ENCODE results near the gene CNKSR3.
"Not testable (repeated sequence)": the region's sequence is repeated elsewhere in the genome, so short reads cannot be mapped to it uniquely, and the experiment has no call there.

The CNKSR3 gene

DNA sequence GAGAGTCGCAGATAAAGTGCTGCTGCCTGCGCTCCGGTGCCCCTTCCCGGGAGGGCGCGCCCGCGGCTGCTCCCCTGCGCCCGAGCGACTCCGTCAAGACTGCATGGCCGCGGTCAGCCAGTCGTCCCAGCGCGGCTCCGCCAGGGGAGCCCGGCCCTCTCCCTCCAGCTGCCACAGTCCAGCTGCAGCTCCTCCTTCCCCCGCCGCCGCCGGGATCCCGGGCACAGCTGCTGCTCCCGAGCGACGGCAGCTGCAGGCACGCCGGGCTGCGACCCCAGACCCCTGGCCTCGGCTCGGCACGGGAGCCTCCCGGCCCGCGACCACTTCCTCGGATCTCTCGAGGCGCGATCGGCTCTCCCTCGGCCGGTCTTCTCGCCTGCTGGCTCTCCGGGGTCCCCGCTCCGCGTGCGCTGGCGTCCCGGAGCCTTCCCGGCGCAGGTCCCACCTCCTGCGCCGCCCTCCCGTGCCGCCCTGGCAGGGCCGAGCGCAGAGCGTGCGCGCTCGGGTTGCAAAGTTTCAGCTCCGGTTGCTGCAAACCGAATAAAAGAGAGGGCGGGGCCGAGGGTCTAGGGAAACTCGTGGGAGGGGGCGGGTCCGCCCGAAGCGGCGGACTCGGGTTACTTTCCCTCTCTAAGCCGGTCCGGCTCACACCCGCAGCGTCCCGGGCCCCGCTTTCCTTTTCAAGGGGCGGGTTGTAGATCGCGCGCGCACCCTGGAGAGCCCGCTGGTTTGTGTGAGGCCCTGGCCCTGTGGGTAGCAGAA, at the start of gene CNKSR3:
Gene CNKSR3 (minus strand): TSS at position 542 of the 762 bp plus-strand sequence. CDS start 571 bp downstream, outside the sequence.
- in situ Hi-C loops (cut with MboI; ENCODE audit: low sequenced_read_pairs): no loop called here

DNA sequence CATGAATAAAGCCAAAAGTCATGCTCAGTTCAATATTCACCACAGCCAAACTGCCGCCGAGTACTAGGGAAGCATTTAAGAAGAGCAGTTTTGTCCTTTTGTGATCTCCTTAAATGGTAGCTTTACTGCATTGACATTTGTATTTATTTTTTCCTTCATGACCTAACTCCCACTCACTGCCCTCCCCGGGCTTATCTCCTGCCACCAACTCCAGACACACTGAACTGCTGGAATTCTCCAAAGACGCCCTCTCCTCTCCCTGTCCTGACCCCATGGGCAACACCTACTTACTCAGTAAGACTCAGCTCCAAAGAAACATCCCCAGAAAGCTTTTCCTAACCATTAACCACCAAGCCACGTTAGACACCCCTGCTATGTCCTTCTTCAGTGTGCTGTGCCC, 48.5 kb upstream of the CNKSR3 start:
- in situ Hi-C loops (cut with MboI; ENCODE audit: low sequenced_read_pairs): no loop called here

DNA sequence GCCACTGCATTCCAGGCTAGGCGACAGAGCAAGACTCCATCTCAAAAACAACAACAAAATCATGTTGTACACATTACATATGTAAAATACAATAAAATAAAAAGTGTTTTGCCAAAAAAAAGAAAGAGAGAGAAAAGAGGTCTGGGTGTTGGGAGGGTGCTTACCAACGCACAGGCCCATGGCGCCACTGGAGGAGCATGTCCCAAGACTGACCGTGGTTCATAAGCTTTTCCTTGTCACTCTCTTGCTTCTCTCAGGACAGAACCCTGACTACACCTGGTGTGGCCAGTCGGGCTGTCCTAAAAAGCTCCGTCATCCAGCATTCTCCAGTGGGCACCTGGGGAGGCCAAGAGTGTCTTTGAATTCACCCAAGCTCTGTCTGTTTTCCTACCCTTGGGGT, 48.0 kb upstream of the CNKSR3 start:
- in situ Hi-C loops (cut with MboI; ENCODE audit: low sequenced_read_pairs): no loop called here

DNA sequence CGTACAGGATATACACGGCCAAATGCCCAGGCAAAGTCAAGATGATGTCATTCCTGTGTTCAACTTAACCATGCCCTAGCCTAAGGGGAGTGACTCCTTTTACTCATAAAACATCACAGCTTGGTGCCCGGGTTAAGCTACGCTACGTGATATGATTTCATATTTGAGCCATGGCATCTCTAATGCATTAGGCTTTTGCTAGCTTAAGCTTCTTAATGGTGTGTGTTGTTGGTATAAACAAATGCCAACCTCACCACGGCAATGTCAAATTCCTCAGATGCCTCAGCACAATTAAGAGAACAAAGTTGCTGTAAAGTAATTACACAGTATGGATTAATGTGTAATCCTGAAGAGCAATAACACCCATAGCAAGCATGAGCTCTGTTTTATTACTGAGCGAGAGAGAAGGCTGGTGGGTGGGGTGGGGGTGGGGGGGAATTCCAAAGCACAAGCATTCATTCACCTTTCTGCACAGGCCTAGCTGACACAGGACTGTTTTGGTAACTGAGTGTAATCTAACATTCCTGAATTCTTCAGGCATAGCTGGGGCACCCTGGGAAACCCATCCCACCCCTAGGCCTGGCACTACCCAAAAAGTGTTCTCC, 44.7 kb upstream of the CNKSR3 start:
- in situ Hi-C loops (cut with MboI; ENCODE audit: low sequenced_read_pairs): no loop called here

DNA sequence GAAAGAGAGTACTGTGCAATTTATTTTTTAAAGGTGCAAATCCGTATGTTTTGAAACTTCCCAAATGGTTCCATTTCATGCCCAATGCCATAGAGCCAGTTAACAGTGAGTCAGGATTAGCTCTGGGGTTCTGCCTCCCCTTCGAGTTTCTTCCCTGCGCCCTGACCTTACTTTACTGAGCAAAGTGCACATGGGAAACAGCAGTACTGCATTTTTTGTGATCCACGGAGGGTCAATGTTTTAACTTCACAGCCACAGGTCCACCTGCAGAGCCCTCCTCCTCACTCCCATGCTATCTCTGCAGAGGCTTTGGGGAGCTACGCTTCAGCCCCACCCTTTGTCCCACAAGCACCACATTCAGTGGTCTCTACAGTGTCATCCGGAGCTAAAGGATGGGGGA, 44.0 kb upstream of the CNKSR3 start:
- in situ Hi-C loops (cut with MboI; ENCODE audit: low sequenced_read_pairs): no loop called here

DNA sequence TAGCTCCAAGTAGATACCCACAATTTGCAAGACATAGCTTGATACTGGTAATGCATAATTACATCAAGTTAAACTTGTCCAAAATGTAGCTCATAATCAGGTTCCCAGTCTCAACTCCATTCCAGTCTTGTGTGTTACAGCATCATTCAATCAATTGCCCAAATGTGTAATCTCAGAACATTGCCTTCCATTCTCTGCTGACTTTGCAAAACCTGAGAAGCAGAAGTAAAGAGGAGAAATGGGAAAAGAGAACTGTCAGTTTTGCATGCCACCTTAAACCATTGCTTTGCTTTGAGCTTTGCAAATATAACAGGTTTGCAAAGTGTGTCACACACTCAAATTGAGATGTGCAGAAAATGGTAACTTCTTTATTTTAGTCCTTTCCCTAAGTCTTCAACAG, 40.3 kb upstream of the CNKSR3 start:
- in situ Hi-C loops (cut with MboI; ENCODE audit: low sequenced_read_pairs): no loop called here

DNA sequence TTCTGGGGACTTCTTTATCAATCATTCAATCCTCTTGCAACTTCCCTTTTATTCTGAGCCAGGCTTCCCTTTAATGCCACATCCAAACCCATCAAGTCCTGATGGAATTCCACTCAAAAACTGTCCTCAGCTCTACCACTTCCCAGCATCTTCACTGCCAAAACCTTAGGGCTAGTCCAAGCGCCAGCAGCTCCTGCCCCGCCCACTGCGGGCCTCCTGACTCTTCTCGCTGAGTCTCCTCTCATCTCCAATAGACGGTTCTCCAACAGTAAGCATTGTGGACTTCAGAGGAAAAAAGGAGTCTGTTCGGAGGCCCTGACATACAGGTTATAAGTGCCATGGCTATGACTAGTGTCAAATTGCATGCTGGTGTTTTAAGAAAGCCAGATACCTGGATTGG, 38.7 kb upstream of the CNKSR3 start:
- in situ Hi-C loops (cut with MboI; ENCODE audit: low sequenced_read_pairs): no loop called here

DNA sequence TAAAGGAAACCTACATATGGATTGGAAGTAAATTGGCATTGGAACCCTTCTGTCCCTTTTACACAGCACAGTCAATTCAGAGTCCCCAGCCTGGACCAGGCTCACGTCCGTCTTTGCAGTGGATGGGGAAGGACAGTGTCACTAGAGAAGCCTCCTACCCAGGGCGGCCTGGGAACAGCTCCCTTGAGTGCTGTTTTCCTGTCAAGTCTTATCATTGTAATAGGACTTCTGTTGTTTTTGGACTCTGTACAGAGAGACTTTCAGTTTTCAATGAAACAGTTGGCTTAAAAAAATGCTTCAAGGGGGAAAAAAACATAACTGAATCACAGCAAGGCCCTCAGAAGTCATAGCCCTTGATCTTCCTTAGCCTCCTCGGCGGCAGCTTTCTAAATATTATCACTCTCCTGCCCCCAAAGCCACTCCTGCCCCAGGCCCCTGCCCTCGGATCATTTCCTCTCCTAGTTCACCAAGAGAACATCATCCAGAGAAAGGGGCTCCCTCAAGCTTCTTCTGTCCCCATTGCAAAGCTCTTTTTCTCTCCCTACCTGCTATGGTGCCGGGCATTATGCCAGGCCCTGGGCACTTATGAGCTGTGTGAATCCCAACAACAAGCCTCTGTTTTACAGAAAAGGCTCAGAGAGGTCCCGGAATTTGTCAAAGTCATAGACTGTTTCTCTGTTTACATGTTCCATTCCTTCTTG, 37.8 kb upstream of the CNKSR3 start:
- in situ Hi-C loops (cut with MboI; ENCODE audit: low sequenced_read_pairs): no loop called here

DNA sequence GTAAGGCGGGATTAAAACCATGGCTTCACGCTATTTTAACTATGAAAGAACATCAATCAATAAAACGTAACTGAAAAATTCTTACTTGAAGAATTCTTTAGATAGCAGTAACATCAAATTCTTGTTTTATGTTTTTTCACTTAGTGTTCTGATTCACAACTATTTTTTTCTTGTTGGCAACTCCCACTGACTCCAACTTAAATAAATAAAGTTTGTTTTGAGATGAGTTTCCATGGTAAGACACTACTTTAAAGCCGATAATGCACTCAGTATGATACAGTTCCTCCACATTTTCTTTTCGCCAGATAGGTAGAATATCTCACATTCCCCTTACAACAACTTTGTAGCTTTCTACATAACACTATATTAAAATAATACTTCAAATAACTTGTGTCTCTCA, 33.1 kb upstream of the CNKSR3 start:
- in situ Hi-C loops (cut with MboI; ENCODE audit: low sequenced_read_pairs): no loop called here

DNA sequence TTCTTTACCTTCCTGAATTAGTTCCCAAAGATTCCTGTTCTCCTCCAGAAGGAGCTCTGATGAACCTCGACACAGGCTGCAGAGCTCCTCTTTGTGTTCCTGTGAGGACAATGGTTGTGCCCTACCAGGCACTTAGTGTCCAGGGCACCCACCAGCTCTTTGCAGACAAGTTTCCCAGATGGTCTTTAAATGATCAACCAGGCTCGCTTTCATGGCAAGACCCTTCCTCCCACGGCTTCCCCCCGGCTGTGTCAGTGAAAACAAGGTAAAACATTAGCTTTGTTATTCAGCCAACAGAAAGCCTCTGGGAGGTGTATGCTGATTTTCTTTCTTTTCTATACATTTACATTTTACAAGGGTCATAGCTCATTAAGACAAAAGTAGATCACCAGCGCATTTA, 32.3 kb upstream of the CNKSR3 start:
- in situ Hi-C loops (cut with MboI; ENCODE audit: low sequenced_read_pairs): no loop called here

DNA sequence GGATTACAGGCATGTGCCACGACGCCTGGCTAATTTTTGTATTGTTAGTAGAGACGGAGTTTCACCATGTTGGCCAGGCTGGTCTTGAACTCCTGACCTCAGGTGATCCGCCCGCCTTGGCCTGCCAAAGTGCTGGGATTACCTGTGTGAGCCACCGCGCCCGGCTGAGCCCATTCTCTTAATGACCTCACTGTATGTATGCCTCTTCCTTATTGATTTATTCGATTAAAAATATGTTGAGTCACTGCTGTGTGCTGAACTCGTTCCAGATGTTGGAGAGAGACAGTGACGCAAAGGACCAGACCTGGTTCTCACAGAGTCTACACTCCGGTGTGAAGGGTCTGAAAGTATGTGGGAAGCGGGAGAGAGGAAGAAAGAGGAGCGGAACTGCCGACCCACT, 31.4 kb upstream of the CNKSR3 start:
- in situ Hi-C loops (cut with MboI; ENCODE audit: low sequenced_read_pairs): not testable (repeated sequence)

DNA sequence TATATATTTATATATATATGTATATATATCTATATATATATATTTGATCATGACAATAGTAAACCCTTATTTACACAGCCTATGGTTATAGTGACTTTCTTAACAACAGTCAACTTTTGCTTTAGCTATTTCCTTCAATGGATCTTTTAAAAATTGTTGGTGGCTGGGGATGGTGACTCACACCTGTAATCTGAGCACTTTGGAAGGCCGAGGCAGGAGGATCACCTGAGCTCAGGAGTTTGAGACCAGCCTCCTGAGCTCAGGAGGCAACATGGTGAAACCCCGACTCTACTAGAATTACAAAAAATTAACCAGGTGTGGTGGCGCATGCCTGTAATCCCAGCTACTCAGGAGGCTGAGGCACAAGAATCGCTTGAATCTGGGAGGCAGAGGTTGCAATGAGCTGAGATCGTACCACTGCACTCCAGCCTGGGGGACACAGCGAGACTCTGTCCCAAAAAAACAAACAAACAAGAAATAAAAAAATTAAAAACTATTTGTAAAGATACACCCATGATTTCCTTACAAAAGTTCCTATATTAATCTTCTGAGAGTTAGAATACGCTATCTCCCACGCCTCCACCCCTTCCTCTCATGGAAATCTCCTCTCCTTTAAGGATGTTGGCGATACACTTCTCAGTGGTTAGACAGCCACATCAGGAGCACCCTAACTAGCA, 29.2 kb upstream of the CNKSR3 start:
- in situ Hi-C loops (cut with MboI; ENCODE audit: low sequenced_read_pairs): no loop called here

DNA sequence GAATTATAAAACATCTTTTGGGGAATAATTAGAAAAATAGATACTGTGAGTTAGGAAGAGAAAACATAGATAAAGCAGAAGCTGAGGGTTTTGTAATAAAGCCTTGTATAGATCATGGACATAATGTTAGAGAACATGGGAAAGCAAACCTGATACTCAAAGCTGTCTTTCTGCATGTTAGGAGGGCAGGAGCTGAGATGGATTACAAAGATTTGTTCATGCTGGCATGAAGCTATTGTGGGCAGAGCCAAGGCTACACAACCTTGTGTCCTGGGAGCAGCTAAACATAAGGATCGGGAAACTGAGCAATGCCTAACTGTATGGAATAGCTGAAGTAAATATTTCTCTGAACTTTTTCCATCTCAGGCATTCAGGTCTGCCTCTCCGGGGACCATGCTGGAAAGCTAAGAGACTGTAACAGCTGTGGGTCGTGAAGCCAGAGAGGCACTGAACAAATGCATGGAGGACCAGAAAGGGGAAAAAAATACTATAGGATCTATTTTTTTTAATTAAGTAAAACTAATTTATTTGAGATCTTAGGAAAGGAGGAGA, 28.2 kb upstream of the CNKSR3 start:
- in situ Hi-C loops (cut with MboI; ENCODE audit: low sequenced_read_pairs): no loop called here

DNA sequence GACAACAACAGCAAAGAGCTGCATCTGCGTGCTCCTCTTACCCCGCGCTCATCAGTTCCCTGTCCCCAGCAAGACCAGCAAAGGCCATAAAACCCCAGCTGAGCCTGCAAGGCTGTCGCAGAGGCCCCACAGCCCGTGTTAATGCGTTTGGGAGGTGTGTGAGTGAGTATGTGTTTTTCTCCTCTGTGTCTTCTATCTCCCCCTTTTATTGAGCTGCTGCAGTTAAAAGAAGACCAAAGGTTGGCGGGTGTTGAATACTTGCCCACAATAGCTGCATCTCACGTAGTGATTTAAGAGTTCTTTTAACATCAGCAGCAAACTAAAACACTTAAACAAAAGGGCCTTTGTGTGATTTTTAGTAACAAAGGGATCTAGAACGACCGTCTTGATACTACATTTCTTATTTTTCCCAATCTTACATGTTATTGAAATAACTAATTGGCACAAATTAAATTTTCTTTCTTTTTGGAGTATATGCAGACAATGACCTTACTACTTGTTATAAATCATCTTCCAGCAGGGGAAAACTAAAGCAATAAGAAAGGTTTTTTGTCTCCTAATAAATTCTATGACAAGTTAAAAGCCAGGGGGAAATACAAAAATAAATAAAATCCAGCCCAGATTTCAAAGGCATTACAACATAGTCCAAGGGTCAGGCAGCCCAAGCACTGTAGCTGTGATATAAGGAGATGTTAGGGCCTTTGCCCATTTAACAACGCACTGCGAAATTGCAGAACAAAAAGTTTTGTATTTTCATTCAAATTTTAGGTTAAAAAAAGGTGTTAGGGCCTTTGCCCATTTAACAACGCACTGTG, 27.2 kb upstream of the CNKSR3 start:
- in situ Hi-C loops (cut with MboI; ENCODE audit: low sequenced_read_pairs): no loop called here

DNA sequence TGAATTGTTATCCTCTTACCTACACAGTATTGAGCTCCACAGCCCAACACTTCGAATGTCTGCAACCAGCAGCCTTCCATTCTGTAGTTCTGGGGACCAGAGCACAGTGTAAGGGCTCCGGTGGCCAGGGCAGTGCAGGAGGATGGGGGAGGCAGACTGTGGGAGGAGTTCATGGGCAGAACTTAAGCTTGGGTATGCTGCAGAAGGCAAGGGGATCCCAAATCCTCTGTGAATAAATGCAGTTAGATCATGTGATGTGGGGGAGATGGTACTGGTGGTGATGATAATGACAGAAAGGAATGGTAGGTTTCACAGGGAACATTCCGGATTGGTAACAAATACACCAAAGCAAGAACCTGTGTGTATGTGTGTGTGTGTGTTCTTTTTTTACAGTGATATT, 26.5 kb upstream of the CNKSR3 start:
- in situ Hi-C loops (cut with MboI; ENCODE audit: low sequenced_read_pairs): no loop called here

DNA sequence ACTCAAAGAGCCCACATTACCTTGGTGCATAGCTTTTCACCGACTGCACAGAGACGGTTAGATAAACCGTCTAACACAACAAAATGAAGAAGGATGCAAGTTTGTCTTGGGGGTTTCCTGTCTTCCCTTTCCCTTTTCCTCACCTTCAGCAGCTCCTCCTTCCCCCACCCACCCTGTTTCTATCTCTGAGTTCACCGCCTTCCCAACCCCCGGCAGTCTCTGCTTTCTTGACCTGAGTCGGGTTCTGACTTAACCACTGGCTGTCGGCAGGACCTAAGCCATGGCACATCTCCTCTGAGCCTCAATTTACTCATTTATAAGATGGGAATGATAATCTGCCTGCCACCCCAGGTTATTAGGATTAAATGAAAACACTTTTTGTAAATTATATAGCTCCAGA, 25.8 kb upstream of the CNKSR3 start:
- in situ Hi-C loops (cut with MboI; ENCODE audit: low sequenced_read_pairs): no loop called here

DNA sequence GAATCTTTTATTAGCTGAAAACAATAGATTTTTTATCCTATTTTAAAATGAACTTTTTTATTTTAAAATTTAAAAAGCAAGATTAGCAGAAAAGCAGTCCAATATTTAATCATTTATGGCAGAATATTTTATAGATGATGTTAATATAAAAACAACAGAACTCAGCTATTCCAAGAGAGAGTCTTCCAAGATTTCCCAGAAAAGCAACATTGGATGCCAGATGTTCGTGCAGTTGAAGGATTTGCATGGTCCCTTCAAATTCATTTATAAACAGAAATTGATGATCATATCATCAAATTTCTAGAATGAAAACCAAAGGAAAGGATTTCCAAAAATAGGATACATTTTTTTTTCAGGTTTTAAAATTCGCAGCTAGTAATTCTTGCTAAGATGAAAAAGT, 25.4 kb upstream of the CNKSR3 start:
- in situ Hi-C loops (cut with MboI; ENCODE audit: low sequenced_read_pairs): no loop called here

DNA sequence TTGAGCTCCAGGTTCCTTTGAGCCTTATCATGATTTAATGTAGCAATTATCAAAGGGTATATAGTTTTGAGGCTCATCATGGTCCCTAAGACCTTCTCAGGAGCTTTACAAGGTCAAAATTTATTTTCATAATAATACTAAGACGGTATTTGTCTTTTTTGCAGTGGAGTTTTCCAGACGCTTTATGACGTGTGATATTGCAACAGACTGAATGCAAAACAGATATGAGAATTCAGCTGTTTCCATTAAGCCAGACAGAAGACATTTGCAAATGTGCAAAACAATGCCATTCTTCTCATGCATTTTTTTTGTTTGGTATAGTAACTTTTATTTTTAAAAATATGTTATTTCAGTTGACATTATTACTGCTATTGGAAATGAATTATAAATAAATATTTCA, 24.7 kb upstream of the CNKSR3 start:
- in situ Hi-C loops (cut with MboI; ENCODE audit: low sequenced_read_pairs): no loop called here

DNA sequence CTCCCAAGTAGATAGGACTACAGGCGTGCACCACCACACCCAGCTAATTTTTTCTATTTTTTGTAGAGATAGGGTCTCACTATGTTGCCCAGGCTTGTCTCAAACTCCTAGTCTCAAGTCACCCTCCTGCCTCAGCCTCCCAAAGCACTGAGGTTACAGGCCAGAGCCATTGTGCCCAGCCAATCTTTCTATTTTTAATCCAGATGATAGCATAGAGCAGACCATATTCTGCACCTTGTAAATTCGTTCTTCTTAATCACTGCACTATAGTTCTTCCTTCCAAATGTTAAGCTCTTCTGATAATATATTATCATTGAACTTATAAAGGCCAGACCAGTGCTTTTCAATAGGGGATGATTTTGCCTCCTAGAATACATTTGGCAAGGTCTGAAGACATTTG, 24.0 kb upstream of the CNKSR3 start:
- in situ Hi-C loops (cut with MboI; ENCODE audit: low sequenced_read_pairs): no loop called here

DNA sequence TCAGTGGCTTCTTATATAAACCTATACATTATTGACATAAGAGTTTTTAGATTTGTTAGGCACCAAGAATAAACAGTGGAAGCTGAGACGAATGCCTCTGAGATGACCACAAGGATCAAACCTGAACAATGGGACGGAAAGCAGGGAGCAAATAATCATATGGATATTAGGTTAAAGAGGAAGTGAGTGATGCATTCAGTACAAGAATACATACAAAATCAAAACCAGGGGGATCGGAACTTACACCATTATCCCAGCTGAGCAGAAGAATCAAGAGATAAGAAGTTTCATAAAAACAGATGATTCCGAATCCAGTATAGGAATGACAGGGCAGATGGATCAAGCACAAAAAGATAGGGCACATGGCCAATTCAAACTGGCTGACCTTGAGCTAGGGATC, 21.9 kb upstream of the CNKSR3 start:
- in situ Hi-C loops (cut with MboI; ENCODE audit: low sequenced_read_pairs): no loop called here

DNA sequence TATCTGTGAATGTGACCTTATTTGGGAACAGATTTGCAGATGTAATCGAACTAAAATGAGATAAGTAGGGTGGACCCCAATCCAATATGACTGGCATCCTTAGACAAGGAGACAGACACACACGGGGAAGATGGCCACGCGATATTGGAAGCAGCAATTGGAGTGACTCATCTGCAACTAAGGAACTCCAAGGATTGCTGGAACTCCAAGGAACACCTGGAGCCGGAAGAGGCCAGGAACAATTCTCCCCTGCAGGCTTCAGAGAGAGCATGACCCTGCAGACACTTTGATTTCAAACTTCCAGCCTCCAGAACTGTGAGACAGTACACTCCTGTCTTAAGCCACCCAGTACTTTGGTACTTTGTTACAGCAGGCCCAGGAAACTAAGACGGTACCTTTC, 19.5 kb upstream of the CNKSR3 start:
- in situ Hi-C loops (cut with MboI; ENCODE audit: low sequenced_read_pairs): no loop called here
